ENCODE data around the gene NTNG1. TPM values are rescaled to one million over a fixed set of nuclear protein-coding genes. Genes with fewer than 3 reads are reported as not detected.
A peak's percentile ranks its signal among the peaks of the same experiment; 100 is the strongest.

The NTNG1 gene
- total RNA-seq, 1 donor = 9.1 TPM

DNA sequence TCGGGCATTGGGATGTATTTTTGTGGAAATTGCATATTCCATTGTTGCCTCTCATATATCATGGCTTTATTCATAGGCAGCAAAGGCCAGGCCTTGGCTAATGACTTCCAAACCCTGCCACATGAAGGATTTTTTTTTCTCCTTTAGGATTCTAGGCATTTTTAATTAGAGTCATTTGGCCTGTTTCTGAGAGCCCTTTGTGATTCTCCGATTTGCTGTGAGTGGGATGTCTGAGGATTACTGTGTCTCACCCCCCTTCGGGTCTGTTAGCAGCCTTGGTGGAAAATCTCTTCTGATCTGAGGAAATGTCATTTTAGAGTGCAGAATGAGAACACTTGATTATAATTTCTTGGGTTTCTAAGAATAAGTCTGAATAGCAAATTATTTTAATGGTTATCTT is 253.5 kb downstream of the NTNG1 start:
- no peak for DNase-seq (ENCODE audit: low read depth)

DNA sequence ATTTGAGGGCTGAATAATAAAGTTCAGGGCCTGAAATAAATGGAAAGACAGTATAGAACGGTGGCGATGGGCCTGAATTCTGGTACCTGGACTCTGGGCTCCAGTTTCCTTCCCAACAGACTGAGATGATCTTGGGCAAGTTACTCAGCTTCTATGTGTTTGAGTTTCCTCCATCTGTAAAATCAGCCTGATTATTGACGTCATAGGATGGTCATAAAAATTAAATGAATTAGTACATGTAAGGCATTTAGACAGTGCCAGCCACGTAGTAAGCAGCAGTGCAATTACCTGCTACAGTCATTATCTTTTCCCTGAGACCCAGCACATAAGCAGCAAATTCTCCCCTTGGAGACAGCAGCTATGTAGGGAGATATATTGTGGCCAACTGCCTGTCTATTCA is 260.9 kb downstream of the NTNG1 start:
- TF ChIP-seq, protein P1, sequence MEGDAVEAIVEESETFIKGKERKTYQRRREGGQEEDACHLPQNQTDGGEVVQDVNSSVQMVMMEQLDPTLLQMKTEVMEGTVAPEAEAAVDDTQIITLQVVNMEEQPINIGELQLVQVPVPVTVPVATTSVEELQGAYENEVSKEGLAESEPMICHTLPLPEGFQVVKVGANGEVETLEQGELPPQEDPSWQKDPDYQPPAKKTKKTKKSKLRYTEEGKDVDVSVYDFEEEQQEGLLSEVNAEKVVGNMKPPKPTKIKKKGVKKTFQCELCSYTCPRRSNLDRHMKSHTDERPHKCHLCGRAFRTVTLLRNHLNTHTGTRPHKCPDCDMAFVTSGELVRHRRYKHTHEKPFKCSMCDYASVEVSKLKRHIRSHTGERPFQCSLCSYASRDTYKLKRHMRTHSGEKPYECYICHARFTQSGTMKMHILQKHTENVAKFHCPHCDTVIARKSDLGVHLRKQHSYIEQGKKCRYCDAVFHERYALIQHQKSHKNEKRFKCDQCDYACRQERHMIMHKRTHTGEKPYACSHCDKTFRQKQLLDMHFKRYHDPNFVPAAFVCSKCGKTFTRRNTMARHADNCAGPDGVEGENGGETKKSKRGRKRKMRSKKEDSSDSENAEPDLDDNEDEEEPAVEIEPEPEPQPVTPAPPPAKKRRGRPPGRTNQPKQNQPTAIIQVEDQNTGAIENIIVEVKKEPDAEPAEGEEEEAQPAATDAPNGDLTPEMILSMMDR (IDR thresholded peaks at IDR 0.05; ENCODE audit: insufficient read depth, low read depth, low read length) = no peak
- no peak for DNase-seq (ENCODE audit: low read depth)
- H3K4me3 ChIP-seq (ENCODE audit: low read depth, low read length) = no peak overlapping the region

More for the DNA sequence above, 253.5 kb downstream of the NTNG1 start:
- TF ChIP-seq, protein P1 (IDR thresholded peaks at IDR 0.05; ENCODE audit: insufficient read depth, low read depth, low read length) = no peak
- H3K4me3 ChIP-seq (ENCODE audit: low read depth, low read length) = no peak overlapping the region

- no peak for DNase-seq (ENCODE audit: low read depth)
- TF ChIP-seq, protein P1 (IDR thresholded peaks at IDR 0.05; ENCODE audit: insufficient read depth, low read depth, low read length) = no peak
- H3K4me3 ChIP-seq (ENCODE audit: low read depth, low read length) = no peak overlapping the region
Observed at GRCh38 chr1:107404756-107405155, 263.9 kb downstream of the NTNG1 start.

- TF ChIP-seq, protein P1 (IDR thresholded peaks at IDR 0.05; ENCODE audit: insufficient read depth, low read depth, low read length) = no peak
- H3K4me3 ChIP-seq (ENCODE audit: low read depth, low read length) = no peak overlapping the region
- DNase-seq (ENCODE audit: low read depth) = peak; percentile 19
Observed at GRCh38 chr1:107405236-107405635, 264.4 kb downstream of the NTNG1 start.

GRCh38 chr1:107407011-107407410 is 266.2 kb downstream of the NTNG1 start:
- no peak for DNase-seq (ENCODE audit: low read depth)
- H3K4me3 ChIP-seq (ENCODE audit: low read depth, low read length) = no peak overlapping the region
- TF ChIP-seq, protein P1 (IDR thresholded peaks at IDR 0.05; ENCODE audit: insufficient read depth, low read depth, low read length) = no peak

DNA sequence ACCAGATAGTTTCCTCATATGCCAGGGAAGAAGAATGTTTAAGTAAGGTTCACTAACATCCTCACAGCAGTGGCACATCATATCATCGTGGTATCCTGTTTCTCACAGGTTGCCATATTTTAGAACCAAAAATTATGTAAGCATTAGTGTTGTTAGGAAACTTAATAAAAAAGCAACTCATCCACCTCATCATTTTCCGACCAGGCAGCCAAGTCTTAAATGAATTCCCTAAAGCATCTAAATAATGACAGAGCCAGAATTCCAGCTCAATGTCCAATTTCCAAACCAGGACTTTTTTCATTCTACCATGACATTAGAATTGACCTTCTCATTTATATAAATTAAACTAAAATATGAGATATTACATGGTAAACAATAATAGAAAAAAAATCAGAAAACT is 272.7 kb downstream of the NTNG1 start:
- H3K4me3 ChIP-seq (ENCODE audit: low read depth, low read length) = no peak overlapping the region
- TF ChIP-seq, protein P1 (IDR thresholded peaks at IDR 0.05; ENCODE audit: insufficient read depth, low read depth, low read length) = no peak
- DNase-seq (ENCODE audit: low read depth) = no peak

DNA sequence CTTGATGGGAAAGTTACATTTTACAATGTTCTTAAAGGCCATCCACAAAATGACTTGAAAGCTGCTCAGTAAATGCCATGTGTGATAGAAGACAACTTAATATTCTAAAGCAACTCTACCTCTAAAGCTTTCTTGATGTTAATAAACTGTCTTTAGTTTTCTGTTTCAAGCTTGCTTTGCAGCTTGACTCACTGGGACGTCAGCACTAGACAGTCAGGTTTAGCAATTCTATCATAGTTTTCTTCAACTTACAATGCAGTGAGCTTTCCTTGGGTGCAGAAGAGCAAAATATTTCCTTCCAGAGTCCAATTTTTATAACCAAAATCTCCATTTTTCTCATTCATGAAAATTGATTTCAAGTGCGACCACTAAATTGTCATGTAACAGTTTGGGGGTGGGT is 273.1 kb downstream of the NTNG1 start:
- no peak for DNase-seq (ENCODE audit: low read depth)
- no peak overlapping the region for H3K4me3 ChIP-seq (ENCODE audit: low read depth, low read length)
- TF ChIP-seq, protein P1 (IDR thresholded peaks at IDR 0.05; ENCODE audit: insufficient read depth, low read depth, low read length) = no peak

Measured in fibroblast of villous mesenchyme (primary cell).